ENCODE results near the gene PLEKHG4. TPM values are rescaled to one million over a fixed set of nuclear protein-coding genes. Genes with fewer than 3 reads are reported as not detected.

The PLEKHG4 gene
- polyA plus RNA-seq, 1 of the 3 experiments (the other 2 are of a cell fraction) = 65.5 TPM

DNA sequence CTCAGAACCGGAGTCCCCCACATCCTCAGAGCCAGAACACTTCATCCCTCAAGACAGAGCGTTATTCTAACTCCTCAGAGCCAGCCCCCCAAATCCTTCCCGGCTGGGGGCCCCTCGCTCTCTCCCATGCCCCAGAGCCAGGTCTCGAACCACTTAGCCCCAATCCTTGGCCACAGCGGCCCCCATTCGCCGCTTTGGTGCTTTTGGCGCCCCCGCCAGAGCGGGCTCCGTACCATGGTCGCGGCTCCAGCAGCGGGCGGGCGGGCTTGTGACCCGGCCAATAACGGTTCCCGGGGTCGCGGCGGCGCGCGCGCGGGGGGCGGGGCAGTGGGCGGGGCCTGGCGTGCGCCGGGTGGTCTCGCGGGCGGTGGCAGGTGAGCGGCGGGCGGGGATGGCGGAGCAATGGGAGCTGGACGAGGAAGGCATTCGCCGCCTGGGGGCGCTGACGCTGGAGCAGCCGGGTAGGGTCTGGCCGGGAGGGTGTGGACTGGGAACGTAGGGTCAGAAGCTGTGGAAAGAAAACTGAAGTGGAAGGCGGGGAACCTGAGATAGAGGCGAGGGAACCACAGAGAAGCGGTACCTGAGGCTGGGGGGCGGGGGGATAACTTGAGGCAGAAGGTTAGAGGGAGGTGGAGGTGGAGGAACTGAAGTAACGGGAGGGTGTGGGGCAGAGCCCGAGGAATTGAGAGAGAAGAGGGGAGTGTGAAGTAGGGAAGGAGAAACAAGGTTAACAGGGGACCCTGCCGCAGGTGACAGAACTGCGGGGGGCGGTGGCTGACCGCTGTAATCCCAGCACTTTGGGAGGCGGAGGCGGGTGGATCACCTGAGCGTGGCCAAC is 47.4 kb downstream of the PLEKHG4 start, which contains the start of the genes KCTD19 and LRRC36 (continued):
- no peak for TF ChIP-seq FOXM1 (IDR thresholded peaks at IDR 0.05; ENCODE audit: low read depth)

DNA sequence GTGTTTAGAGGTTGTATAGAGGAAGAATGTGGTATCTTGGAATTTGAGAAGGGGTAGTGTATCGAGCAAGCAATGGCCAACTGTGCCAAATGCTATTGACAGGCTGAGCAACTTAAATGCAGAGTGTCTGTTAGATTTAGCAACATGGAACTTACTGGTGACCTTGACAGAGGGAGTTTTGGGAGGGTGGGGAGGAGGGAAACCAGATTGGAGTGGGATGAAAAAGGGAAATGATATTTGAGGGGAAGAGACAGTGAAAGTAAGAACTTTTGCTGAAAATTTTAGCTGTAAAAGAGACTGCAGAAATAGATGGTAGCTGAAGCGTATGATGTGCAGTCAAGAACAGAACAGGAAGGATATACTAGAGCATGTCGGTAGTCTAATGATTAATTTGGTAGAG is 48.4 kb downstream of the PLEKHG4 start:
- DNase-seq = no peak
- no peaks in the 10 kb centered on the region for H3K27me3 ChIP-seq (ENCODE audit: insufficient read depth)
- ChIA-PET CTCF (interaction anchor here (0.9 to 3.1 kb wide), 16 partner anchors 11 to 140 kb away, joined by 3 to 26 read pairs (median 6); partner anchors contain the start of gene ZDHHC1), POLR2A (interaction anchor here (1.0 to 1.4 kb wide), 2 partner anchors 79 to 154 kb away, joined by 3 to 4 read pairs; partner anchors contain the start of genes ATP6V0D1 and SLC9A5)
- H3K4me2 ChIP-seq = no peak overlapping the region
- WGBS (ENCODE audit: low lambda C conversion rate) = 80% methylated on average over 3 of the region's 3 CpGs
- no peaks in the 10 kb centered on the region for H3K79me2 ChIP-seq (ENCODE audit: insufficient read depth)
- TF ChIP-seq SIN3A (IDR thresholded peaks at IDR 0.05; ENCODE audit: borderline replicate concordance, low read depth, low read length) (no peak), MEF2A (IDR thresholded peaks at IDR 0.05; ENCODE audit: borderline replicate concordance, low read depth) (no peak), POLR2AphosphoS5 (IDR thresholded peaks at IDR 0.05; ENCODE audit: low read depth, low read length) (no peak), CHD2 (IDR thresholded peaks at IDR 0.05; ENCODE audit: low read length, partially characterized antibody) (no peak), FOXM1 (IDR thresholded peaks at IDR 0.05; ENCODE audit: low read depth) (no peak), EP300 (IDR thresholded peaks at IDR 0.05; ENCODE audit: borderline replicate concordance in 1 of 2, low read depth in 1 of 2, low read length in 1 of 2) (no peak), TAF1 (IDR thresholded peaks at IDR 0.05; ENCODE audit: borderline replicate concordance, low read depth, low read length) (no peak)
- TF ChIP-seq, protein P1, sequence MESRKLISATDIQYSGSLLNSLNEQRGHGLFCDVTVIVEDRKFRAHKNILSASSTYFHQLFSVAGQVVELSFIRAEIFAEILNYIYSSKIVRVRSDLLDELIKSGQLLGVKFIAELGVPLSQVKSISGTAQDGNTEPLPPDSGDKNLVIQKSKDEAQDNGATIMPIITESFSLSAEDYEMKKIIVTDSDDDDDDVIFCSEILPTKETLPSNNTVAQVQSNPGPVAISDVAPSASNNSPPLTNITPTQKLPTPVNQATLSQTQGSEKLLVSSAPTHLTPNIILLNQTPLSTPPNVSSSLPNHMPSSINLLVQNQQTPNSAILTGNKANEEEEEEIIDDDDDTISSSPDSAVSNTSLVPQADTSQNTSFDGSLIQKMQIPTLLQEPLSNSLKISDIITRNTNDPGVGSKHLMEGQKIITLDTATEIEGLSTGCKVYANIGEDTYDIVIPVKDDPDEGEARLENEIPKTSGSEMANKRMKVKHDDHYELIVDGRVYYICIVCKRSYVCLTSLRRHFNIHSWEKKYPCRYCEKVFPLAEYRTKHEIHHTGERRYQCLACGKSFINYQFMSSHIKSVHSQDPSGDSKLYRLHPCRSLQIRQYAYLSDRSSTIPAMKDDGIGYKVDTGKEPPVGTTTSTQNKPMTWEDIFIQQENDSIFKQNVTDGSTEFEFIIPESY (IDR thresholded peaks at IDR 0.05; ENCODE audit: borderline replicate concordance, low read depth) = no peak
- TF ChIP-seq, protein P2, sequence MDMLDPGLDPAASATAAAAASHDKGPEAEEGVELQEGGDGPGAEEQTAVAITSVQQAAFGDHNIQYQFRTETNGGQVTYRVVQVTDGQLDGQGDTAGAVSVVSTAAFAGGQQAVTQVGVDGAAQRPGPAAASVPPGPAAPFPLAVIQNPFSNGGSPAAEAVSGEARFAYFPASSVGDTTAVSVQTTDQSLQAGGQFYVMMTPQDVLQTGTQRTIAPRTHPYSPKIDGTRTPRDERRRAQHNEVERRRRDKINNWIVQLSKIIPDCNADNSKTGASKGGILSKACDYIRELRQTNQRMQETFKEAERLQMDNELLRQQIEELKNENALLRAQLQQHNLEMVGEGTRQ (IDR thresholded peaks at IDR 0.05; ENCODE audit: borderline replicate concordance, low read depth, low read length) = no peak
- TF ChIP-seq, protein P3, sequence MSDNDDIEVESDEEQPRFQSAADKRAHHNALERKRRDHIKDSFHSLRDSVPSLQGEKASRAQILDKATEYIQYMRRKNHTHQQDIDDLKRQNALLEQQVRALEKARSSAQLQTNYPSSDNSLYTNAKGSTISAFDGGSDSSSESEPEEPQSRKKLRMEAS (IDR thresholded peaks at IDR 0.05; ENCODE audit: low read depth) = no peak
- TF ChIP-seq, protein P4, sequence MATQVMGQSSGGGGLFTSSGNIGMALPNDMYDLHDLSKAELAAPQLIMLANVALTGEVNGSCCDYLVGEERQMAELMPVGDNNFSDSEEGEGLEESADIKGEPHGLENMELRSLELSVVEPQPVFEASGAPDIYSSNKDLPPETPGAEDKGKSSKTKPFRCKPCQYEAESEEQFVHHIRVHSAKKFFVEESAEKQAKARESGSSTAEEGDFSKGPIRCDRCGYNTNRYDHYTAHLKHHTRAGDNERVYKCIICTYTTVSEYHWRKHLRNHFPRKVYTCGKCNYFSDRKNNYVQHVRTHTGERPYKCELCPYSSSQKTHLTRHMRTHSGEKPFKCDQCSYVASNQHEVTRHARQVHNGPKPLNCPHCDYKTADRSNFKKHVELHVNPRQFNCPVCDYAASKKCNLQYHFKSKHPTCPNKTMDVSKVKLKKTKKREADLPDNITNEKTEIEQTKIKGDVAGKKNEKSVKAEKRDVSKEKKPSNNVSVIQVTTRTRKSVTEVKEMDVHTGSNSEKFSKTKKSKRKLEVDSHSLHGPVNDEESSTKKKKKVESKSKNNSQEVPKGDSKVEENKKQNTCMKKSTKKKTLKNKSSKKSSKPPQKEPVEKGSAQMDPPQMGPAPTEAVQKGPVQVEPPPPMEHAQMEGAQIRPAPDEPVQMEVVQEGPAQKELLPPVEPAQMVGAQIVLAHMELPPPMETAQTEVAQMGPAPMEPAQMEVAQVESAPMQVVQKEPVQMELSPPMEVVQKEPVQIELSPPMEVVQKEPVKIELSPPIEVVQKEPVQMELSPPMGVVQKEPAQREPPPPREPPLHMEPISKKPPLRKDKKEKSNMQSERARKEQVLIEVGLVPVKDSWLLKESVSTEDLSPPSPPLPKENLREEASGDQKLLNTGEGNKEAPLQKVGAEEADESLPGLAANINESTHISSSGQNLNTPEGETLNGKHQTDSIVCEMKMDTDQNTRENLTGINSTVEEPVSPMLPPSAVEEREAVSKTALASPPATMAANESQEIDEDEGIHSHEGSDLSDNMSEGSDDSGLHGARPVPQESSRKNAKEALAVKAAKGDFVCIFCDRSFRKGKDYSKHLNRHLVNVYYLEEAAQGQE (IDR thresholded peaks at IDR 0.05; ENCODE audit: low read depth, low read length) = no peak
- TF ChIP-seq, protein P5, sequence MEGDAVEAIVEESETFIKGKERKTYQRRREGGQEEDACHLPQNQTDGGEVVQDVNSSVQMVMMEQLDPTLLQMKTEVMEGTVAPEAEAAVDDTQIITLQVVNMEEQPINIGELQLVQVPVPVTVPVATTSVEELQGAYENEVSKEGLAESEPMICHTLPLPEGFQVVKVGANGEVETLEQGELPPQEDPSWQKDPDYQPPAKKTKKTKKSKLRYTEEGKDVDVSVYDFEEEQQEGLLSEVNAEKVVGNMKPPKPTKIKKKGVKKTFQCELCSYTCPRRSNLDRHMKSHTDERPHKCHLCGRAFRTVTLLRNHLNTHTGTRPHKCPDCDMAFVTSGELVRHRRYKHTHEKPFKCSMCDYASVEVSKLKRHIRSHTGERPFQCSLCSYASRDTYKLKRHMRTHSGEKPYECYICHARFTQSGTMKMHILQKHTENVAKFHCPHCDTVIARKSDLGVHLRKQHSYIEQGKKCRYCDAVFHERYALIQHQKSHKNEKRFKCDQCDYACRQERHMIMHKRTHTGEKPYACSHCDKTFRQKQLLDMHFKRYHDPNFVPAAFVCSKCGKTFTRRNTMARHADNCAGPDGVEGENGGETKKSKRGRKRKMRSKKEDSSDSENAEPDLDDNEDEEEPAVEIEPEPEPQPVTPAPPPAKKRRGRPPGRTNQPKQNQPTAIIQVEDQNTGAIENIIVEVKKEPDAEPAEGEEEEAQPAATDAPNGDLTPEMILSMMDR (IDR thresholded peaks at IDR 0.05) = no peak
- TF ChIP-seq, protein P6, sequence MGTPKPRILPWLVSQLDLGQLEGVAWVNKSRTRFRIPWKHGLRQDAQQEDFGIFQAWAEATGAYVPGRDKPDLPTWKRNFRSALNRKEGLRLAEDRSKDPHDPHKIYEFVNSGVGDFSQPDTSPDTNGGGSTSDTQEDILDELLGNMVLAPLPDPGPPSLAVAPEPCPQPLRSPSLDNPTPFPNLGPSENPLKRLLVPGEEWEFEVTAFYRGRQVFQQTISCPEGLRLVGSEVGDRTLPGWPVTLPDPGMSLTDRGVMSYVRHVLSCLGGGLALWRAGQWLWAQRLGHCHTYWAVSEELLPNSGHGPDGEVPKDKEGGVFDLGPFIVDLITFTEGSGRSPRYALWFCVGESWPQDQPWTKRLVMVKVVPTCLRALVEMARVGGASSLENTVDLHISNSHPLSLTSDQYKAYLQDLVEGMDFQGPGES (IDR thresholded peaks at IDR 0.05; ENCODE audit: low read depth, low read length) = no peak
- H3F3A ChIP-seq (replicated peaks; ENCODE audit: insufficient read depth) = peaks cover 23% of the 10 kb centered on the region
- no peaks in the 10 kb centered on the region for H3K9me3 ChIP-seq
- H3K4me1 ChIP-seq (ENCODE audit: control insufficient read depth in 1 of 2, insufficient read depth in 2 of 2, low read depth in 1 of 2, low read length in 1 of 2) = peaks cover 0 to 6% of the 10 kb centered on the region in 2 experiments; a peak in 1 of 4 replicates
- H2AFZ ChIP-seq (ENCODE audit: low read depth) = no peak overlapping the region
- H3K27ac ChIP-seq (ENCODE audit: low read depth in 2 of 2, low read length in 1 of 2) = no peak overlapping the region
- no peak overlapping the region for H3K9ac ChIP-seq
- H3K4me3 ChIP-seq (ENCODE audit: low read depth in 2 of 2, low read length in 1 of 2) = no peak overlapping the region
- H4K20me1 ChIP-seq (ENCODE audit: insufficient read depth) = no peaks in the 10 kb centered on the region
- no peaks in the 10 kb centered on the region for H3K9me2 ChIP-seq
- no peaks in the 10 kb centered on the region for H3K36me3 ChIP-seq (replicated peaks in 1 of 2; ENCODE audit: control insufficient read depth in 1 of 2, insufficient read depth in 2 of 2, low read length in 1 of 2)

Data from SK-N-SH (cell line).